ENCODE results near the gene GPC6. TPM values are rescaled to one million over a fixed set of nuclear protein-coding genes. Genes with fewer than 3 reads are reported as not detected.

GPC6 gene
- total and polyA plus RNA-seq, 12 donors: 0.15 to 5.4 (median 2.5) TPM

- TF ChIP-seq CTCF (IDR thresholded peaks at IDR 0.05): no peak
Measured at GRCh38 chr13:94256721-94257120, 1030.1 kb downstream of the GPC6 start.

GRCh38 chr13:94259984-94260383 is 1033.4 kb downstream of the GPC6 start:
- no peak for TF ChIP-seq CTCF (IDR thresholded peaks at IDR 0.05)
- WGBS, 2 donors: 88 to 94% methylated on average over 1 of the region's 1 CpG

More at GRCh38 chr13:94256721-94257120, 1030.1 kb downstream of the GPC6 start:
- H3K9me3 ChIP-seq: no peaks in the 10 kb centered on the region
- H3K27me3 ChIP-seq: no peaks in the 10 kb centered on the region
- no peak overlapping the region for H3K27ac ChIP-seq
- DNase-seq (no peak), ATAC-seq (no peak)
- H3K4me3 ChIP-seq: no peak overlapping the region
- intact Hi-C loops (cut with DNase I): no loop called here
- H3K4me1 ChIP-seq: no peaks in the 10 kb centered on the region
- H3K36me3 ChIP-seq: no peaks in the 10 kb centered on the region
- 89 to 95% methylated on average over 1 of the region's 1 CpG for WGBS, 2 donors

GRCh38 chr13:94261163-94261562 is 1034.6 kb downstream of the GPC6 start:
- ATAC-seq (no peak), DNase-seq (no peak)
- Histone ChIP-seq H3K36me3 (no peaks in the 10 kb centered on the region), H3K4me1 (no peaks in the 10 kb centered on the region), H3K9me3 (no peaks in the 10 kb centered on the region), H3K4me3 (no peak overlapping the region), H3K27me3 (no peaks in the 10 kb centered on the region), H3K27ac (no peak overlapping the region)
- TF ChIP-seq CTCF (IDR thresholded peaks at IDR 0.05): no peak
- intact Hi-C loops (cut with DNase I): no loop called here
- 75 to 98% methylated on average over 3 of the region's 3 CpGs for WGBS, 2 donors

More at GRCh38 chr13:94259984-94260383, 1033.4 kb downstream of the GPC6 start:
- no peaks in the 10 kb centered on the region for H3K27me3 ChIP-seq
- no peaks in the 10 kb centered on the region for H3K4me1 ChIP-seq
- no peak overlapping the region for H3K27ac ChIP-seq
- intact Hi-C loops (cut with DNase I): loop anchor here in 1 of 10 donors (1.0 kb wide), 1 partner anchor 13 kb away; no protein-coding TSS in a partner anchor
- H3K9me3 ChIP-seq: no peaks in the 10 kb centered on the region
- no peaks in the 10 kb centered on the region for H3K36me3 ChIP-seq
- ATAC-seq (no peak), DNase-seq (no peak)
- H3K4me3 ChIP-seq: no peak overlapping the region

GRCh38 chr13:94263038-94263437 is 1036.4 kb downstream of the GPC6 start:
- TF ChIP-seq CTCF (IDR thresholded peaks at IDR 0.05): no peak
- Histone ChIP-seq H3K4me1 (no peaks in the 10 kb centered on the region), H3K27ac (no peak overlapping the region), H3K36me3 (no peaks in the 10 kb centered on the region), H3K4me3 (no peak overlapping the region), H3K9me3 (no peaks in the 10 kb centered on the region), H3K27me3 (no peaks in the 10 kb centered on the region)
- 92 to 96% methylated on average over 3 of the region's 3 CpGs for WGBS, 2 donors
- no peak for DNase-seq
- ATAC-seq: no peak
- intact Hi-C loops (cut with DNase I): no loop called here

Data from heart right ventricle (tissue), 16 donors.